GM12865 (cell line): ENCODE measurements around the gene ARHGEF12.
A peak's percentile ranks its signal among the peaks of the same experiment; 100 is the strongest.

Experiments used
- DNase-seq: peaks from one replicate; pipeline ENCODE4 v3.0.0; 2010; ENCODE audit warnings: low read depth
- H3K4me3 ChIP-seq: 2 replicates; pipeline ENCODE4 v1.5.1; 2011; ENCODE audit warnings: mild to moderate bottlenecking, low read depth, low read length, control low read depth
- TF ChIP-seq, protein P1 (sequence below): IDR thresholded peaks from 2 replicates; pipeline ENCODE4 v1.5.1; 2011; ENCODE audit warnings: low read length, control low read depth, low read depth, inconsistent platforms; ENCODE audit not compliant: insufficient read depth; ENCODE audit errors: missing control alignments

ARHGEF12 gene

GRCh38 chr11:120305286-120305685 lies 30.9 kb upstream of the ARHGEF12 start:
- peak; percentile 24 for DNase-seq
- H3K4me3 ChIP-seq = no peak overlapping the region
- TF ChIP-seq, protein P1, sequence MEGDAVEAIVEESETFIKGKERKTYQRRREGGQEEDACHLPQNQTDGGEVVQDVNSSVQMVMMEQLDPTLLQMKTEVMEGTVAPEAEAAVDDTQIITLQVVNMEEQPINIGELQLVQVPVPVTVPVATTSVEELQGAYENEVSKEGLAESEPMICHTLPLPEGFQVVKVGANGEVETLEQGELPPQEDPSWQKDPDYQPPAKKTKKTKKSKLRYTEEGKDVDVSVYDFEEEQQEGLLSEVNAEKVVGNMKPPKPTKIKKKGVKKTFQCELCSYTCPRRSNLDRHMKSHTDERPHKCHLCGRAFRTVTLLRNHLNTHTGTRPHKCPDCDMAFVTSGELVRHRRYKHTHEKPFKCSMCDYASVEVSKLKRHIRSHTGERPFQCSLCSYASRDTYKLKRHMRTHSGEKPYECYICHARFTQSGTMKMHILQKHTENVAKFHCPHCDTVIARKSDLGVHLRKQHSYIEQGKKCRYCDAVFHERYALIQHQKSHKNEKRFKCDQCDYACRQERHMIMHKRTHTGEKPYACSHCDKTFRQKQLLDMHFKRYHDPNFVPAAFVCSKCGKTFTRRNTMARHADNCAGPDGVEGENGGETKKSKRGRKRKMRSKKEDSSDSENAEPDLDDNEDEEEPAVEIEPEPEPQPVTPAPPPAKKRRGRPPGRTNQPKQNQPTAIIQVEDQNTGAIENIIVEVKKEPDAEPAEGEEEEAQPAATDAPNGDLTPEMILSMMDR = no peak

DNA sequence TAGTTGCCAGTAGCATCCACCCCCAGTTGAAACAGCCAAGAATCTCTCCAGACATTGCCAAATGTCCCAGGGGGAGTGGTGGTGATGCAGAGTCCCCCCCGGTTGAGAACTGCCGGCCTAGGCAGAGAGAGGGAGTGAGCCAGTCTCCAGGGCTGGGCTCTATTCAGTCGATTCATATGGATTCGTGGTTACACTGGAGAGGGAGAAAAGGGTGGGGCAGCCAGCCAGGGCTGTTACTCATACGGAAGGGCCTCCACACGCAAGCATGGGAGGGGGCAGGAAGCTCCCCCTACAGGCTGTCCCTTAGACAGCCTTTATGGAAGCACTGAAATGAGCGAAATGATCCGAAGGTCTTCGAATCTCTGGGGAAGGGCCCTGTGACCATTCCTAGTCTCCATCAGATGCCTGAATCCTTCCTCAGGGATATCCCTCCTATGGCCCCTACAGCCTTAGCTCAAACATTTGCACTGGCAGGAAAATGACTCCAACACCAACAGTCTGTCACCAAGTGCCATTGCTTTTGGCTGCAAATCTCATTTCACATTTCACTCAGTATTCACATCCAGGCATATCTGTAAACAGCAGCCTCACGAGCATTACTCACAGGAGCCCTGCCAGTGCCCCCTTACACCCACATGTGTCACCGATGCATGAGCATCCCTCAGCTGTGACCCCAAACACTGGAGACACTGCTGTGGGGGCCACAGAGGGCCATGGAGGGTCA lies 29.5 kb upstream of the ARHGEF12 start:
- TF ChIP-seq, protein P1 = no peak
- H3K4me3 ChIP-seq = no peak overlapping the region
- no peak for DNase-seq

- no peak for DNase-seq
- no peak overlapping the region for H3K4me3 ChIP-seq
- TF ChIP-seq, protein P1 = no peak
These were observed 28.7 kb upstream of the ARHGEF12 start for GRCh38 chr11:120307476-120307875.

DNA sequence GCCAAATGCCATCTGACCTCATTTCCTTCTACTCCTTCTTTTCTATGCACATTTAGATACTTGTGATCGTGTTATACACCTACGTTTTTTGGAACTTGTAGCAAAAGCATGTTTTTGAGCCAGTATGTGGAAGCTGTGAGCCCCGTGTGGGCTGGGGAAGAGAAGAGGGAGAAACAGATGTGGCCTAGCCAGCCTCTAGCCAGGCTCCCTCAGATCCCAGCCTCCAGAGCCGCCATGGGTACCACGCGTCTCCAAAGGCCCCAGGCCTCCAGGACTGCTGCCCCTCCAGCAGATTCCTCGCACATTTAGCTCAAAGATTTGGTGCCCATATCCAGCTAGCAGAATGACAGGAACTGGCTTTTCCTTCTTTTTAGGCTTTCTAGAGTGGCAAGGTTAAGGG lies 28.1 kb upstream of the ARHGEF12 start:
- TF ChIP-seq, protein P1 = no peak

GRCh38 chr11:120310870-120311269 lies 25.3 kb upstream of the ARHGEF12 start:
- no peak for DNase-seq
- H3K4me3 ChIP-seq = no peak overlapping the region
- TF ChIP-seq, protein P1 = no peak

More for the DNA sequence above, 28.1 kb upstream of the ARHGEF12 start:
- no peak for DNase-seq
- no peak overlapping the region for H3K4me3 ChIP-seq

- TF ChIP-seq, protein P1 = no peak
- DNase-seq = no peak
- no peak overlapping the region for H3K4me3 ChIP-seq
These were observed 21.4 kb upstream of the ARHGEF12 start for GRCh38 chr11:120314861-120315260.
